Activated naive CD4-positive, alpha-beta T cell treated with anti-CD3 and anti-CD28 coated beads, Interleukin-2, amount 50 U/mL, for 72 hours (primary cell): Measurements from ENCODE around the gene KMT5B. TPM values are rescaled to one million over a fixed set of nuclear protein-coding genes. Genes with fewer than 3 reads are reported as not detected.

Experiments
- ATAC-seq, 2 donors: fragments of 150-1000 bp; cut with Tn5 transposase; 2 replicates each; pipeline ENCODE4 v1.10.0; 2021; ENCODE audit warnings: mild to moderate bottlenecking in 2 of 2, moderate library complexity in 2 of 2
- DNase-seq, 2 donors: peaks; one replicate each; pipeline ENCODE4 v3.0.0; 2021 to 2022; ENCODE audit warnings: low spot score in 2 of 2
- H3K27ac Mint-ChIP-seq, 2 donors: one replicate each; pipeline ENCODE4 v1.8.0; 2022; ENCODE audit warnings: mild to moderate bottlenecking in 2 of 2, mixed read lengths in 2 of 2
- H3K36me3 Mint-ChIP-seq, 2 donors: one replicate each; pipeline ENCODE4 v1.8.0; 2022; ENCODE audit warnings: mixed read lengths in 2 of 2
- H3K9me3 Mint-ChIP-seq, 2 donors: one replicate each; pipeline ENCODE4 v1.8.0; 2022; ENCODE audit warnings: mixed read lengths in 2 of 2
- total RNA-seq, 2 donors: library from RNA; stranded (reverse); gene quantifications; one replicate each; pipeline ENCODE4 v1.2.3, GENCODE V29; 2022

The KMT5B gene
- total RNA-seq, 2 donors from 2014 or later, result 21.9 to 46.5 TPM

- peaks cover 9 to 10% of the 10 kb centered on the region in 2 donors for H3K9me3 Mint-ChIP-seq
- H3K27ac Mint-ChIP-seq, result no peak overlapping the region
- ATAC-seq, result no peak
- H3K36me3 Mint-ChIP-seq, result peaks cover 0 to 15% of the 10 kb centered on the region in 2 donors
- no peak for DNase-seq
These were observed 16.5 kb upstream of the KMT5B start for GRCh38 chr11:68229601-68230000.

- Mint-ChIP-seq H3K9me3 (peaks cover 9 to 10% of the 10 kb centered on the region in 2 donors), H3K36me3 (peaks cover 0 to 15% of the 10 kb centered on the region in 2 donors), H3K27ac (no peak overlapping the region)
- no peak for DNase-seq
- no peak for ATAC-seq
These were observed 13.3 kb upstream of the KMT5B start for GRCh38 chr11:68226421-68226820.

- ATAC-seq, result no peak
- DNase-seq, result no peak
- H3K27ac Mint-ChIP-seq, result no peak overlapping the region
- peaks cover 9 to 10% of the 10 kb centered on the region in 2 donors for H3K9me3 Mint-ChIP-seq
- H3K36me3 Mint-ChIP-seq, result peaks cover 0 to 13% of the 10 kb centered on the region in 2 donors
These were observed 11.5 kb upstream of the KMT5B start for GRCh38 chr11:68224606-68225005.

- Mint-ChIP-seq H3K36me3 (no peaks in the 10 kb centered on the region), H3K9me3 (peaks cover 0 to 4% of the 10 kb centered on the region in 2 donors), H3K27ac (no peak overlapping the region)
- DNase-seq (no peak), ATAC-seq (no peak)
These were observed 10.2 kb upstream of the KMT5B start for GRCh38 chr11:68223275-68223674.

GRCh38 chr11:68221406-68221805 is 8.3 kb upstream of the KMT5B start:
- H3K9me3 Mint-ChIP-seq, result no peaks in the 10 kb centered on the region
- no peaks in the 10 kb centered on the region for H3K36me3 Mint-ChIP-seq
- DNase-seq (no peak), ATAC-seq (no peak)
- H3K27ac Mint-ChIP-seq, result no peak overlapping the region

- Mint-ChIP-seq H3K9me3 (no peaks in the 10 kb centered on the region), H3K27ac (no peak overlapping the region), H3K36me3 (peaks cover 0 to 5% of the 10 kb centered on the region in 2 donors)
- DNase-seq (no peak), ATAC-seq (no peak)
These were observed 3.3 kb upstream of the KMT5B start for GRCh38 chr11:68216171-68216938.

- ATAC-seq (no peak), DNase-seq (no peak)
- Mint-ChIP-seq H3K36me3 (peaks cover 0 to 5% of the 10 kb centered on the region in 2 donors), H3K9me3 (no peaks in the 10 kb centered on the region), H3K27ac (peak overlapping the region in 1 of 2 donors; percentile 14)
These were observed 2.6 kb upstream of the KMT5B start for GRCh38 chr11:68215524-68216170.

- H3K27ac Mint-ChIP-seq, result peak overlapping the region; percentile 14 to 79
- H3K36me3 Mint-ChIP-seq, result peaks cover 0 to 5% of the 10 kb centered on the region in 2 donors
- peak in 1 of 2 donors; percentile 30 for DNase-seq
- no peak for ATAC-seq
- H3K9me3 Mint-ChIP-seq, result no peaks in the 10 kb centered on the region
These were observed 2.0 kb upstream of the KMT5B start for GRCh38 chr11:68215087-68215445.

GRCh38 chr11:68214173-68215086 is 1.3 kb upstream of the KMT5B start:
- Mint-ChIP-seq H3K27ac (peak overlapping the region in 1 of 2 donors; percentile 14), H3K9me3 (no peaks in the 10 kb centered on the region), H3K36me3 (peaks cover 0 to 5% of the 10 kb centered on the region in 2 donors)
- DNase-seq (no peak), ATAC-seq (peak in 1 of 2 donors; percentile 8)

GRCh38 chr11:68213555-68214172 is 568 bp upstream of the KMT5B start:
- DNase-seq (peak; percentile 79 to 91), ATAC-seq (peak; percentile 63 to 74)
- H3K36me3 Mint-ChIP-seq, result peaks cover 0 to 5% of the 10 kb centered on the region in 2 donors
- H3K9me3 Mint-ChIP-seq, result no peaks in the 10 kb centered on the region
- H3K27ac Mint-ChIP-seq, result peak overlapping the region in 1 of 2 donors; percentile 88

- no peaks in the 10 kb centered on the region for H3K9me3 Mint-ChIP-seq
- DNase-seq, result peak; percentile 52 to 71
- H3K36me3 Mint-ChIP-seq, result peaks cover 0 to 5% of the 10 kb centered on the region in 2 donors
- peak; percentile 63 to 67 for ATAC-seq
- peak overlapping the region; percentile 86 to 88 for H3K27ac Mint-ChIP-seq
These were observed 518 bp downstream of the KMT5B start for GRCh38 chr11:68212421-68213134.

- H3K36me3 Mint-ChIP-seq, result peaks cover 0 to 5% of the 10 kb centered on the region in 2 donors
- peak overlapping the region in 1 of 2 donors; percentile 88 for H3K27ac Mint-ChIP-seq
- no peak for DNase-seq
- no peak for ATAC-seq
- no peaks in the 10 kb centered on the region for H3K9me3 Mint-ChIP-seq
These were observed 1.6 kb downstream of the KMT5B start for GRCh38 chr11:68211546-68211945.

GRCh38 chr11:68206211-68206610 is 6.9 kb downstream of the KMT5B start:
- no peaks in the 10 kb centered on the region for H3K9me3 Mint-ChIP-seq
- ATAC-seq, result peak; percentile 48 to 62
- no peaks in the 10 kb centered on the region for H3K36me3 Mint-ChIP-seq
- DNase-seq, result peak in 1 of 2 donors; percentile 18
- no peak overlapping the region for H3K27ac Mint-ChIP-seq

- no peaks in the 10 kb centered on the region for H3K9me3 Mint-ChIP-seq
- ATAC-seq, result no peak
- DNase-seq, result no peak
- H3K27ac Mint-ChIP-seq, result no peak overlapping the region
- H3K36me3 Mint-ChIP-seq, result no peaks in the 10 kb centered on the region
These were observed 8.7 kb downstream of the KMT5B start for GRCh38 chr11:68204402-68204801.

GRCh38 chr11:68202165-68202564 is 10.9 kb downstream of the KMT5B start:
- no peak for DNase-seq
- Mint-ChIP-seq H3K27ac (peak overlapping the region in 1 of 2 donors; percentile 46), H3K9me3 (no peaks in the 10 kb centered on the region)

GRCh38 chr11:68201492-68201891 is 11.6 kb downstream of the KMT5B start:
- H3K9me3 Mint-ChIP-seq, result no peaks in the 10 kb centered on the region
- DNase-seq (no peak), ATAC-seq (no peak)
- no peaks in the 10 kb centered on the region for H3K36me3 Mint-ChIP-seq
- H3K27ac Mint-ChIP-seq, result peak overlapping the region in 1 of 2 donors; percentile 46

More at GRCh38 chr11:68202165-68202564, 10.9 kb downstream of the KMT5B start:
- no peaks in the 10 kb centered on the region for H3K36me3 Mint-ChIP-seq
- no peak for ATAC-seq
